HepG2 (cell line): Measurements from ENCODE around the gene SLCO4A1. TPM values are rescaled to one million over a fixed set of nuclear protein-coding genes. Genes with fewer than 3 reads are reported as not detected.

Source experiments
- ATF5 ChIP-seq: sonication (generic); formaldehyde crosslinking; IDR thresholded peaks from 2 replicates; pipeline ENCODE4 v1.4.0; 2020; ENCODE audit warnings: mild to moderate bottlenecking, low read depth, missing genetic modification reagents
- CTCF ChIP-seq: sonication (generic); formaldehyde crosslinking; IDR thresholded peaks from 2 replicates; pipeline ENCODE4 v1.5.0; 2020; ENCODE audit warnings: mild to moderate bottlenecking, missing genetic modification reagents, moderate library complexity
- DZIP1 ChIP-seq: sonication (generic); formaldehyde crosslinking; IDR thresholded peaks from 2 replicates; pipeline ENCODE4 v1.5.0; 2020; ENCODE audit warnings: mild to moderate bottlenecking, missing genetic modification reagents
- GABPB1 ChIP-seq: IDR thresholded peaks from 2 replicates; pipeline ENCODE4 v1.6.1; 2016; ENCODE audit warnings: mild to moderate bottlenecking, missing genetic modification reagents, moderate library complexity, missing compliant biosample characterization
- NR2F6 ChIP-seq, 2 experiments: IDR thresholded peaks; 2 replicates each; pipeline ENCODE4 v1.6.1; 2016; ENCODE audit warnings: antibody characterized with exemption in 1 of 2, mild to moderate bottlenecking in 1 of 2
- PAX8 ChIP-seq: sonication (generic); formaldehyde crosslinking; IDR thresholded peaks from 2 replicates; pipeline ENCODE4 v1.8.0; 2022; ENCODE audit warnings: mild to moderate bottlenecking, missing genetic modification reagents, borderline replicate concordance
- PAXIP1 ChIP-seq: sonication (generic); formaldehyde crosslinking; conservative IDR thresholded peaks from 2 replicates; pipeline ENCODE4 v1.4.0; 2020; ENCODE audit warnings: mild to moderate bottlenecking, missing genetic modification reagents, moderate library complexity
- SIN3A ChIP-seq: IDR thresholded peaks from 2 replicates; pipeline ENCODE4 v1.6.1; 2011; ENCODE audit warnings: low read depth, mild to moderate bottlenecking, control low read depth, low read length, borderline replicate concordance
- SNAPC4 ChIP-seq: sonication (generic); formaldehyde crosslinking; IDR thresholded peaks from 2 replicates; pipeline ENCODE4 v1.4.0; 2020; ENCODE audit warnings: mild to moderate bottlenecking, missing genetic modification reagents
- THRA ChIP-seq: sonication (generic); formaldehyde crosslinking; IDR thresholded peaks from 2 replicates; pipeline ENCODE4 v1.4.0; 2020; ENCODE audit warnings: missing genetic modification reagents, borderline replicate concordance
- ZFP36L2 ChIP-seq: sonication (generic); formaldehyde crosslinking; IDR thresholded peaks from 2 replicates; pipeline ENCODE4 v1.4.0; 2020; ENCODE audit warnings: missing genetic modification reagents
- ZNF34 ChIP-seq: sonication (generic); formaldehyde crosslinking; IDR thresholded peaks from 2 replicates; pipeline ENCODE4 v1.4.0; 2020; ENCODE audit warnings: mild to moderate bottlenecking, missing genetic modification reagents, borderline replicate concordance
- polyA plus RNA-seq, 8 experiments: library from polyadenylated mRNA; depleted of rRNA in 3 of 8; stranded (reverse) in 7 of 8; unstranded in 1 of 8; fragments of >200 nt; fragmentation: Illumina TruSeq in 4 of 8; extraction: Trizol in 4 of 8; gene quantifications; 2 replicates each; pipeline versions ENCODE4 v1.2.1 to v1.2.3, GENCODE V29; 2011 to 2016; ENCODE audit warnings: low read depth in 4 of 8, missing spikeins in 1 of 8, mixed read lengths in 1 of 8; ENCODE audit not compliant: insufficient read depth in 1 of 8
- total RNA-seq, 5 experiments: library from RNA; depleted of rRNA; stranded (reverse); fragments of >200 nt; fragmentation: Illumina TruSeq; extraction: Trizol; gene quantifications; 2 replicates each; pipeline ENCODE4 v1.2.3, GENCODE V29; 2016; ENCODE audit warnings: low read depth in 1 of 5

SLCO4A1 gene
- total and polyA plus RNA-seq, 2 of the 13 experiments (the other 11 are each of a cell fraction or from before 2014, with no cell fraction given), result 55.5 to 112 TPM

GRCh38 chr20:62624325-62624690 lies 18.0 kb upstream of the SLCO4A1 start (continued):
- TF ChIP-seq SNAPC4 (CRISPR knock-in tag), result 0 out of 2 replicates have a peak, but pooled peaks have one; percentile 26
- TF ChIP-seq DZIP1 (CRISPR knock-in tag), result no peak
- TF ChIP-seq NR2F6 (IDR thresholded peaks at IDR 0.05), result no peak
- peak; percentile 54; the same call in 1 of the 2 replicates for TF ChIP-seq NR2F6 (CRISPR knock-in tag; IDR thresholded peaks at IDR 0.05)
- peak; percentile 87 for TF ChIP-seq CTCF (CRISPR knock-in tag)
- 0 out of 2 replicates have a peak, but pooled peaks have one; percentile 76 for TF ChIP-seq PAX8 (CRISPR knock-in tag)
- peak; percentile 43; the same call in 1 of the 2 replicates for TF ChIP-seq ATF5 (CRISPR knock-in tag)
- TF ChIP-seq ZFP36L2 (CRISPR knock-in tag), result peak; percentile 92
- TF ChIP-seq ZNF34 (CRISPR knock-in tag), result peak; percentile 77; the same call in 1 of the 2 replicates
- TF ChIP-seq PAXIP1 (CRISPR knock-in tag), result peak; percentile 28; the same call in 1 of the 2 replicates
- peak; percentile 48; the same call in 1 of the 2 replicates for TF ChIP-seq GABPB1 (CRISPR knock-in tag)
- peak; percentile 62; the same call in 1 of the 2 replicates for TF ChIP-seq THRA (CRISPR knock-in tag)
- TF ChIP-seq SIN3A, result peak; percentile 0; the same call in 1 of the 2 replicates
